Activated naive CD8-positive, alpha-beta T cell treated with anti-CD3 and anti-CD28 coated beads, Interleukin-2, amount 10 ng/mL, durations not matched to agents 7 days and 5 days (primary cell): ENCODE data around the gene NRG2. TPM values are rescaled to one million over a fixed set of nuclear protein-coding genes. Genes with fewer than 3 reads are reported as not detected.

Experiments used
- ATAC-seq: fragments of 150-1000 bp; cut with Tn5 transposase; one replicate; pipeline ENCODE4 v1.10.0; 2021; ENCODE audit warnings: low read depth, moderate library complexity
- POLR2A ChIA-PET: fragments of 350-600 bp; sonication (Branson Sonifier 250); formaldehyde crosslinking; loops from one replicate; lab custom pipeline; 2021; ENCODE audit warnings: antibody characterized with exemption; lab: Charles Lee
- DNase-seq: peaks from one replicate; pipeline ENCODE4 v3.0.0; 2021
- H3K27ac Mint-ChIP-seq: one replicate; pipeline ENCODE4 v1.8.0; 2022; ENCODE audit warnings: mild to moderate bottlenecking, mixed read lengths
- H3K27me3 Mint-ChIP-seq: one replicate; pipeline ENCODE4 v1.8.0; 2022; ENCODE audit warnings: mild to moderate bottlenecking, moderate library complexity, mixed read lengths
- H3K36me3 Mint-ChIP-seq: one replicate; pipeline ENCODE4 v1.8.0; 2021; ENCODE audit warnings: mild to moderate bottlenecking, mixed read lengths
- H3K4me1 Mint-ChIP-seq: one replicate; pipeline ENCODE4 v1.8.0; 2021; ENCODE audit warnings: mixed read lengths
- H3K4me3 Mint-ChIP-seq: one replicate; pipeline ENCODE4 v1.8.0; 2022; ENCODE audit warnings: mild to moderate bottlenecking, moderate library complexity, mixed read lengths
- H3K9me3 Mint-ChIP-seq: one replicate; pipeline ENCODE4 v1.8.0; 2021; ENCODE audit warnings: mixed read lengths
- total RNA-seq, 2 experiments: library from RNA; stranded (reverse); gene quantifications; one replicate each; pipeline ENCODE4 v1.2.3, GENCODE V29; 2021

NRG2 gene
- total RNA-seq, 2 experiments from 2014 or later = 0.08 TPM; not detected in 1

DNA sequence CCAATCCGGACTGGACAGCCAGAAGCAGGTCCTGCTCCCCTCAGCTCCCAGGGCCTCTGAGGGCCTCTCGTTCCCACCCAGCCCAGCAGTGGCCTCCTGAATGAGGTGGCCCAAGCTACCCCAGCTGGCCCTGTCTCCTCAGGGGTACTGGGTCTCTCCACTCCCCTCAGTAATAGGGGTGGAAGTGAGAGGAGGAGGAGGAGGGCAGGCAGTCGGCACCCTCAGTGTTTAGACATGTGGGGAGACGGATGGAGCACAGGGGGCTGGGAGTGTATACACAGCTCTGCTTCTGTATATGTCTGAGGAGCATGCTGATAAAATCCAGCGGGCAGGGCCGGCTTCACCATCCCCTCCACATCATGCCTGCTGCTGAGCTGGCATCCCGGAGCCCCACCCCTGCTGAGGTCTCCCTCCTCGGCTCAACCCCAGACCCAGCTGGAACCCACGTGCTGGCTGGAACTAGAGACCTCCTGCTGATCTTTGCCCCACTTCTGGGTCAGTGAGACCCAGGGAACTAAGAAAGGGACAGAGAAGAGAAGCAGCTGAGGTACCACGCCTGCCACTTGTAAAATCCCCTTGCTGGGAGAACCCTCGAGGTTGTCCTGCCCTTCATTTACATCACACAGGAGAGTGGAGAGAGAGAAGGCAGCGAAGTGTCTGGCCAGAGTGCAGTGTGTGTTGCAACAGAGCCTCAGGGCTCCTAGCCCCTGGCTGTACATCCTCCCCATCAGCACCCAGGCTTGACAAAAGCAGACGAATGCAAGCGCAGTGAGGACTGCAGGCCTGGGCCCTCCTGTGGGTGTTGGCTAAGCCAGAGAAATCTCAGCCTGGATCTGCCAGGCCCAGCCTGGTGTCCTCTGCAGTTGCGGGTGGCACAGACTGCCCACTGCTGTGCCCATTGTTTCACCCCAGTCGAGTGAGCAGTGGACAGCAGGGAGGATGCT is 170.0 kb downstream of the NRG2 start:
- H3K27ac Mint-ChIP-seq = no peak overlapping the region
- no peak for ATAC-seq
- H3K9me3 Mint-ChIP-seq = no peaks in the 10 kb centered on the region
- POLR2A ChIA-PET = no interaction called here
- peaks cover 4% of the 10 kb centered on the region for H3K27me3 Mint-ChIP-seq
- no peak for DNase-seq
- peaks cover 6% of the 10 kb centered on the region for H3K4me1 Mint-ChIP-seq
- no peak overlapping the region for H3K4me3 Mint-ChIP-seq
- no peaks in the 10 kb centered on the region for H3K36me3 Mint-ChIP-seq

DNA sequence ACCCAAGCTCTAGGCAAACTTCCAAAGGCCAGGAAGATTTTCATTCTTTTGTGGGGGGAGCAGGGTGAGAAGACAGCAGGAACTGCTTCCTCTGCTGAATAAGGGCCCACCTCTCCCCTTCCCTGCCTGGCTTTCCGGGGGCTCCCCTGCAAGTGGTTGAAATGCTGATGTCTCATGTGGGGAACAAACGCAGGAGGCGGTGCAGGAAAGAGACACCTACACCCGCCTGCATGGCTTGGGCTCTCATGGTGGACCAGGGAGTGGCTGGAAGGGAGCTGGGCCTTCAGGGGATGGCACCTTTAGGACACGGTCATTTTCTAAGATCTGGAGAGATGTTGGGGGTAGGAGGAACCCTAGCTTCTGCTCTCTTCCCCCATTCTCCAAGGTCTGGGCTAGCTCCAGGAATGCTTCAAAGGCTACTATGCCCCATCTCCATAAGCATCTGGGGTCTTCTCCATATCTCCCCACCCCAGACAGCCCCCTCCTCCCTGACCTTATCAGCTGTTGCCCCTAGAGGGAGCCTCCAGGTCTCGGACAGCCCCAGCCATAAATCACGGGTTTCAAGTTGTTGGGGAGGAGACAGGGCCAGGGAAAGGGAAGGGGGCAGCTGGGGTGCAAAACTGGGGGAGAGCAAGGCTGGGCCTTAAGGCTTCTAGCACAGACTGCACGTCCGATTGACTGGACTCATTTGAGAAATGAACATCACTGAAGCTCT is 170.9 kb downstream of the NRG2 start:
- H3K9me3 Mint-ChIP-seq = no peaks in the 10 kb centered on the region
- H3K4me1 Mint-ChIP-seq = peaks cover 6% of the 10 kb centered on the region
- H3K27ac Mint-ChIP-seq = no peak overlapping the region
- POLR2A ChIA-PET = no interaction called here
- DNase-seq (no peak), ATAC-seq (no peak)
- H3K36me3 Mint-ChIP-seq = no peaks in the 10 kb centered on the region
- H3K4me3 Mint-ChIP-seq = no peak overlapping the region
- peaks cover 5% of the 10 kb centered on the region for H3K27me3 Mint-ChIP-seq

DNA sequence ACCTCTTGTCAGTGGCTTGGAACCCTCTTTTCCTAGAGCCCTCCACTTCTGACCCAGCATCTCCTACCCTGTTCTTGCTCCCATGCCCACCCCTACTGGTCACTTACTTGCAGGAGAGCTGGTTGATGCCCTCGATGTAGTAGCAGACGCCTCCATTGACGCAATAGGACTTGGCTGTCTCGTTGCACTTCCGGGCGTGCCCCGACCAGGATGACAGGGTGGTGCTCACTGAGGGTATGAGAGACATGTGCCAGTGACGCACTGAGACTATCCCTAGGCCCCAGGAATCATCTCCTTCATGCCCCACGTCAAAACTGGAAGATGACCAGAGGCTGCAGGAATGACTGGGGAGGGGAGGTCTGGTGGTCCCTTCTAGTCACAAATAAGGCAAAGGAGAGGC is 171.5 kb downstream of the NRG2 start:
- Mint-ChIP-seq H3K27ac (no peak overlapping the region), H3K4me3 (no peak overlapping the region), H3K9me3 (no peaks in the 10 kb centered on the region), H3K36me3 (no peaks in the 10 kb centered on the region), H3K4me1 (peaks cover under 1% of the 10 kb centered on the region), H3K27me3 (peaks cover 9% of the 10 kb centered on the region)
- POLR2A ChIA-PET = no interaction called here
- ATAC-seq = no peak
- DNase-seq = no peak

DNA sequence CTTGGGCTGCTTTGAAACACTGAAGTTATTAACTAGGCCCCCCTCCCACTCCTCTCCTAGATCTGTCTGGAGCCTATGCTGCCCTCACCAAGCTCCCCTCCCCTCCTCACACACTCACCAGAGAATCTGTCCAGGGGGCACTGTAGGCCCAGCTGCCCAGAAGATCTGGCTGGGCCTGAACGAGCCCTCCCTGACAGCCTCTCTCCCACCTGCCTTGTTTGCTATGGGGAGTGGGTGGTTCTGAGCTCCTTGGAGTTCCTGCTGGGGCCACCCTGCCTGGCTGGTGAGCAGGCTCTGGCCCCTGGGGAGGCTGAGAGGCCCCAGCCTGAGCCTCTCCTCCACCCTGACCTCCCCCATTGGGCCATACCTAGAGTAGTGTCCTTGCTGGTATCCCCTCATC is 172.4 kb downstream of the NRG2 start:
- Mint-ChIP-seq H3K4me1 (no peaks in the 10 kb centered on the region), H3K9me3 (no peaks in the 10 kb centered on the region), H3K27ac (no peak overlapping the region), H3K36me3 (no peaks in the 10 kb centered on the region), H3K27me3 (peaks cover 10% of the 10 kb centered on the region), H3K4me3 (no peak overlapping the region)
- ATAC-seq (no peak), DNase-seq (no peak)
- POLR2A ChIA-PET = no interaction called here

DNA sequence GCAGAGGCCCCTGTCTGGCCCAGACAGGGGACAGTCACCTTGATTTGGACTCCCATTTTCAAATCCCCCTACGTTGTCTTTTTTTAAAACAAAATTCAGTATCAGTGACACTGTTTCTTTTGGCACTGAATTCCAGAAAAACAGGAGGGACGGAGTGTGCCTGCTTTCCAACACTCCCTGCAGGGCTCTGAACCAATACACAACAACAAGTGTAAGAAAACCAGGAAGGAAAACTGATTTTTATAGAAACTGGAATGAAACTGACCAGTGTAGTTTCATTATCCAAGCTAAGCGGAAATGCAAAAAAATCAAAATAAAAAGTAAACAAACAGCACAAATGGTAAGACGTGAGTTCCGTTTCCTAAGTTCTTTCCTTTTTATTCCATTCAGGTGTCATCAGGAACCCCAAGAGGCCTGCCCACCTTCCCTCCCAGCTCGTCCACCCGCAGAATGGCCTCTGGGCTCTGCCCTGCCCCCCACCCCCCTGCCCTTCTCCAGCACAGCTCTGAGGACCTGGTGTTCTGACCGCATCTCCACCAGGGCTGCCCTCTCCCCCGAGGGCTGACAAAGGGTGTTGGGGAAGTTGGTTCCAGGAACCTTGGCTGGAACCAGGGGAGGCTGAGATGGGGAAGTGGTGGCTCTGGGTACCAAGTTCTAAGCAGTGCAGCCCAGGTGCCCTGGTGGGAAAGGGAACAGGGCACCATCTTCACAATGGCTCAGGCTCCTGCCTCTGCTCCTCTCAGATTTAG is 173.9 kb downstream of the NRG2 start:
- Mint-ChIP-seq H3K4me3 (no peak overlapping the region), H3K9me3 (no peaks in the 10 kb centered on the region), H3K36me3 (no peaks in the 10 kb centered on the region), H3K27ac (no peak overlapping the region), H3K27me3 (peaks cover 13% of the 10 kb centered on the region), H3K4me1 (no peaks in the 10 kb centered on the region)
- POLR2A ChIA-PET = no interaction called here
- DNase-seq (no peak), ATAC-seq (no peak)

DNA sequence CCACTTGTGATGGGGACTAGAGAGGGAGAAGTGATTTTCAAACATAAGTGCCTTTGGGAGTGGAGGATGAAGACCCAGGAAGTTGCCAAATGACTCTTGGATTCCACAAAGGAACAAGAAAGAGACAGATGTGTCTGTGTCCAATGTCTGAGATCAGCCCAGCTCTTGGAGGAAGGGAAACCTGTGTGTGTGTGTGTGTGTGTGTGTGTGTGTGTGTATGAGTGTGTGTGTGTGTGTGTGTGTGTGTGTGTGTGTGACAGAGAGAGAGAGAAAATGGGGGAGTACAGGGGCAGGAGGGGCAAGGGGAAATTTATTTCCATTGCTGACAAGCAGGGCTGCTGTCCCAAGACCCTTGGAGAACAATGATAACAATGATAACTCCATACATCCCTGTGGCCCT is 175.5 kb downstream of the NRG2 start:
- DNase-seq = no peak
- no peaks in the 10 kb centered on the region for H3K4me1 Mint-ChIP-seq
- H3K4me3 Mint-ChIP-seq = no peak overlapping the region
- H3K27me3 Mint-ChIP-seq = peaks cover 11% of the 10 kb centered on the region
- H3K27ac Mint-ChIP-seq = no peak overlapping the region
- POLR2A ChIA-PET = no interaction called here
- ATAC-seq = no peak
- no peaks in the 10 kb centered on the region for H3K36me3 Mint-ChIP-seq
- H3K9me3 Mint-ChIP-seq = no peaks in the 10 kb centered on the region

DNA sequence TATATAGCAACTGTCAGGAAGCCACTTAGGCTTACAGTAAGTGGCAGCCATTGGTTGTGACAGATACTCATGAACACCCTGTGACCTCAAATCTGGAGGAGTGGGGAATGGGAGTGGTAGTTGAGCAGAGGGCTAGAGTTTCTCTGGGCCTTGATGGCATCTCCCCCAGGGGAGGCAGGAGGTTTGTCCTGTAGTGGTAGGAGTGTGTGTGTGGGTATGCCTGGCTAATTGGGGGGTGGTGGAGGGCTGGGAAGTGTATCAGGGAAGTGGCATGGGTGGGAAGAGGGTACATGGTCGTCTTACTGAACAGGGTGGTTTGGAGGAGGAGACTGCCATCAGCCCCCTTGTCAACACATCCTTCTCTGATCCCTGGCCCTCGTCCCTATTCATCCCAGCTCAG is 176.0 kb downstream of the NRG2 start:
- Mint-ChIP-seq H3K27me3 (peaks cover 11% of the 10 kb centered on the region), H3K4me3 (no peak overlapping the region), H3K9me3 (no peaks in the 10 kb centered on the region), H3K36me3 (no peaks in the 10 kb centered on the region), H3K27ac (no peak overlapping the region), H3K4me1 (no peaks in the 10 kb centered on the region)
- POLR2A ChIA-PET = no interaction called here
- DNase-seq = no peak
- ATAC-seq = no peak

DNA sequence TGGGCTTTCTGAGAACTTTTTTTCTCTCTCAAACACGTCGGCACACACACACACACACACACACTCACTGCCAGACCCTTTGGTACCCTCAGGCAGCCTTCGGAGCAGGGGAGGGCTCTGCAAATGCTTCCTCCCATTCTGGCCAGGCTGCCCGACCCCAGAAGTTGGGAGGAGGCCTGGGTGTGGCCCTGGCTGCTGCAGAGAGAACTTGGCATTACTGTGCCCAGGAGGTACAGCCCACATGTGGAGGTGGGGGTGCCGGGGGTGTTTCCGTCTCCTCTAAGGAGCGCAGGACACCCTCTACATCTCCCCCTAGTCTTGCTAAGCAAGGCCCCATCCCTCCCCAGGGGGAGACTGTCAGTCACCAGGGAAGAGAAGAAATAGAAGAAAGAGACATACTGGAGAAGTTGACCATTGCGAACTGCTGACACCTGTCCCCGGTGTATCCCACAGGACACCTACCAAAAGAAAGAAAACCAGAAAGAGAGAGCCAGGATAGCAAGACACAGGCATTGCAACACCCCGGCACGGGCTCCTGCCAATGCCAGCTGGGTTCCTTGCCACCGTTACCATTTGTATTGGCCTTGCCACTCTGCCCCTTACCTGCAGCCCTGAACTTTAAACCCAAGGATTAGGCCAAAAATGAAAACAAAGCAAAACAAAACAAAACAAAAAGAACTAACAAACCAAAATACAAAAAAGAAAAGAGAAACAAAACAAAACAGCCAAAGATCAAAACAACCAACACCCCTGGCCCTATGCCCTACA is 178.2 kb downstream of the NRG2 start:
- Mint-ChIP-seq H3K27me3 (peaks cover 11% of the 10 kb centered on the region), H3K4me1 (no peaks in the 10 kb centered on the region), H3K27ac (no peak overlapping the region), H3K4me3 (no peak overlapping the region), H3K9me3 (no peaks in the 10 kb centered on the region), H3K36me3 (no peaks in the 10 kb centered on the region)
- DNase-seq = no peak
- POLR2A ChIA-PET = no interaction called here
- no peak for ATAC-seq

DNA sequence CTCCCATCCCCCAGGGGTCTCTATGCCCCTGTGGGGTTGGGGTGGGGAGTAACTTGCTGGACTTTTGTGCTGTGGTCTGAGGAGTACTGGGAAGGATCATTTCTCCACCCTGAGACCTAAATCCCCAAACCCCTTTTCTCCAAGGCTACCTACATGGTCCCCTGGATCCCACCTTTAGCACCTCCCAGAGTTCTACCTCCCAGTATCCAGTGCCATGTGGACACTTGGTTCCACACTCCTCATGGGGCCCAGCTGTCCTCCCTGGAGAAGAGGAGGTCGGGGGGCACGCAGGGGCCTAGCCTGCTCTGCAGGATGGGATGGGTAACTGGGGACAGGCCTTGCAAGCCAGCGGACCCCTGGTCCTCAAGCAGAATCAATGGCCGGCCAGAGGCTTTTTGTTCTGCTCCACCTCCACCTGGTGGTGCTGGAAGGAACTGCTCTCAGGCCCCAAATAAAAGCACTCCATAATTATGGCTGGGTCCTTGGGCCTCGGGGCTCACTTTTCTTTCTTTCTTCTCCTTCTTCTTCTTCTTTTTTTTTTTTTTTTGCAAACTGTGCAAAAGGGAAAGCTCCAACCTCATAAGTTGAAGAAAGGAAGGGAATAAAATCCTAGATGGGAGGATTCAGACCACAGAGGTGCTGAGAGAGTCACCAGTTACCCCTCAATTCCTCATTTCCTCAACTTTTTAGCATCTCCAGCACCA is 179.1 kb downstream of the NRG2 start:
- ATAC-seq (peak; percentile 59), DNase-seq (peak; percentile 64)
- POLR2A ChIA-PET = no interaction called here
- H3K9me3 Mint-ChIP-seq = no peaks in the 10 kb centered on the region
- H3K27me3 Mint-ChIP-seq = peaks cover 15% of the 10 kb centered on the region
- no peaks in the 10 kb centered on the region for H3K4me1 Mint-ChIP-seq
- H3K36me3 Mint-ChIP-seq = no peaks in the 10 kb centered on the region
- no peak overlapping the region for H3K27ac Mint-ChIP-seq
- no peak overlapping the region for H3K4me3 Mint-ChIP-seq

DNA sequence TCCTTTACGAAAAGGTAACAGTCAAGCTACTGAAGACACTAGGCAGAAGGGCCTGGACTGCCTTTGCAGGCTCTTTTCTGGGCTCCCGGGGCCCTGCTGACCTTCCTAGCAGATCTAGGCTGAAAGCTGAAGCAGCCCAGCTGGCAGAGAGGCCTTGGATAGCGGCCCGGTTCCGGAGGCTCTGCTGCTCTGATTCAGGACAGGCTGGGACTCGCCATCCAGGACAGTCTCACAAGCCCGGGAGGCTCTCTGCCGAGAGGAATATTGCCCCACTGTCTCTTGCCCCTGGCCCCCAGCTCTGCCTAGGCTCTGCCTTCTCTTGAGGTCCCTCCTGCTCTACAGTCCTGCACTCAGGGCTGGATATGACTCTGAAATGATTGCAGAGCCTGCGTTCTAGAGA is 179.7 kb downstream of the NRG2 start:
- Mint-ChIP-seq H3K27ac (no peak overlapping the region), H3K4me3 (no peak overlapping the region), H3K27me3 (peaks cover 16% of the 10 kb centered on the region), H3K4me1 (no peaks in the 10 kb centered on the region), H3K36me3 (no peaks in the 10 kb centered on the region), H3K9me3 (no peaks in the 10 kb centered on the region)
- POLR2A ChIA-PET = no interaction called here
- ATAC-seq (no peak), DNase-seq (no peak)

DNA sequence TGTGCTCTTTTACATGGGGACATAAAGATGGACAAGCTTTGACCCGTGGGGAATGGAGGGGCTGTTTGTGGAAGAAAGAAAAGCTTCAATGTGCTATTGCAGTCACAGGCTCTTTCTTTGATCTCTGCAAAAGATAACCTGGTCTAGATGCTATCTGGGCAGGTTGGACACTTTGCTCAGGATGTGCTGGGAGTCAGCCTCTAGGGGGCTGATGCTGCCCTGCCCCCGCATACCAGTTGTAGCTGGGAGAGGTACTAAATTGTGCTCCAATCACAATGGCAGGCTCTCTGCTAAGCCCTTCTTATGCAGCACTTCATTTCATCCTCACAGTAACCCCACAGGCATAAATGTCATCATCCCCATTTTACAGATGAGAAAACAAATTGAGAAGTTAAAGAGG is 180.3 kb downstream of the NRG2 start:
- POLR2A ChIA-PET = no interaction called here
- Mint-ChIP-seq H3K36me3 (no peaks in the 10 kb centered on the region), H3K9me3 (no peaks in the 10 kb centered on the region), H3K27me3 (peaks cover 14% of the 10 kb centered on the region), H3K4me3 (no peak overlapping the region), H3K27ac (no peak overlapping the region), H3K4me1 (no peaks in the 10 kb centered on the region)
- ATAC-seq = no peak
- no peak for DNase-seq

DNA sequence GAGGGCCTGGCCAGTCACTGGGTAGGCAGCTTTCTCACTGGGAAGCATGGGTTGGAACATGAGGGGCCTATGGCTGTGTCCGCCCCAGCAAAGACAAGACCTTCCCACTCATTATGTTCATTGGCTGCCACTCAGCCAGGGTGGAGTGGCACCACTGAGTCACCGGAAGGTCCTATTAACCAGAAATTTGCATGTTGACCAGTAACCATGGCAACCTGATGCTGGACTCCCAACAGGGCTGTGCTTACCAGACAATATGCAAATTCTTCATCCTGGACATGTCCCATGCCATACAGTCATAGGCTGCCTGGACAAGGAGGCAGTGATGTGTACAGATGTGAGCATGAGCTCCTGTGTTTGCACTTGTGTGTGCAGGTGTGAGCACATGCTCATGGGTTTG is 180.8 kb downstream of the NRG2 start:
- no peaks in the 10 kb centered on the region for H3K36me3 Mint-ChIP-seq
- POLR2A ChIA-PET = no interaction called here
- H3K4me1 Mint-ChIP-seq = no peaks in the 10 kb centered on the region
- no peak overlapping the region for H3K4me3 Mint-ChIP-seq
- no peaks in the 10 kb centered on the region for H3K9me3 Mint-ChIP-seq
- DNase-seq (no peak), ATAC-seq (no peak)
- H3K27me3 Mint-ChIP-seq = peaks cover 14% of the 10 kb centered on the region
- no peak overlapping the region for H3K27ac Mint-ChIP-seq

DNA sequence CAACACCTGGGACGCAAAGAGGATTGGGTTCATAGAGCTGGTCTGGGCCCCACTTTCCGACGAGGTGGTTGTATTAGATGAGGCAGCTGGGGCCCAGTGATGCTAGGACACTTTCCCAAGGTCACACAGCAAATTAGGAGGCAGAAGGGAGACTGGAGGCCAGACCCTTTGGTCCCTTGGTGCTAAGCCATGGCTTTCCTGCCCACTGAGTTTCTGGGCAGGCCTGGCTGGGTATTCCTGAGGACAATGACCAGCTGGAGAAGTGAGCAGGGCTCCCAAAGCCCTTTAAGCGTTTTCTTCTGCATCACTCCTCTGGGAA is 181.3 kb downstream of the NRG2 start:
- Mint-ChIP-seq H3K4me1 (no peaks in the 10 kb centered on the region), H3K27ac (no peak overlapping the region), H3K36me3 (no peaks in the 10 kb centered on the region), H3K9me3 (no peaks in the 10 kb centered on the region), H3K27me3 (peaks cover 12% of the 10 kb centered on the region), H3K4me3 (no peak overlapping the region)
- no peak for DNase-seq
- POLR2A ChIA-PET = no interaction called here
- ATAC-seq = no peak
